K562 (cell line): ENCODE data around the gene EGLN1. TPM values are rescaled to one million over a fixed set of nuclear protein-coding genes. Genes with fewer than 3 reads are reported as not detected.

Experiments used
- ATAC-seq: fragments of 200-7000 bp; cut with Tn5 transposase; 3 replicates; pipeline ENCODE4 v1.9.1; 2020; ENCODE audit warnings: moderate library complexity
- BruUV-seq: library from RNA; stranded (reverse); fragments of 400-500 nt; replicated peaks from 2 replicates; lab custom pipeline; 2021; lab: Mats Ljungman, UMichigan
- CTCF ChIA-PET: fragments of 300-600 bp; formaldehyde crosslinking; extraction: SDS; loops from one replicate; lab custom pipeline; 2021; ENCODE audit warnings: low intra/inter-chr PET ratio; lab: Yijun Ruan, JAX
- POLR2A ChIA-PET: fragments of 300-600, 350-650 bp; sonication (Branson Sonifier 250); formaldehyde crosslinking; extraction: SDS; loops from one replicate; lab custom pipeline; 2021; ENCODE audit warnings: antibody characterized with exemption, inconsistent platforms; lab: Yijun Ruan, JAX
- DNase-seq, 4 experiments: peaks; one replicate each; pipeline versions ENCODE4 v3.0.0 to v3.0.0-alpha.2; 2011 to 2018; ENCODE audit warnings: low spot score in 3 of 4, mixed read lengths in 3 of 4; ENCODE audit errors: extremely low read depth in 1 of 4
- FAIRE-seq: peaks from 2 replicates; lab custom pipeline; 2011; peaks lifted over from hg19 to GRCh38; lab: Jason Lieb, UNC
- H2AFZ ChIP-seq: 2 replicates; pipeline ENCODE4 v1.6.0; 2011; ENCODE audit warnings: low read depth, low read length, control low read depth, inconsistent platforms
- H3K27ac ChIP-seq: fragments of 200-600 bp; 3 replicates; pipeline ENCODE4 v1.8.0; 2011; ENCODE audit warnings: low read depth, mild to moderate bottlenecking, control low read depth, inconsistent platforms, low read length, moderate library complexity, mixed read lengths; ENCODE audit errors: extremely low read depth
- H3K27me3 ChIP-seq, 2 experiments: fragments of 300-600 bp in 1 of 2; 2 replicates in 1 of 2; 3 replicates in 1 of 2; pipeline versions ENCODE4 v1.6.0 to v1.8.0; 2011; ENCODE audit warnings: inconsistent platforms in 2 of 2, low read length in 2 of 2, mild to moderate bottlenecking in 1 of 2, mixed read lengths in 1 of 2, moderate library complexity in 1 of 2; ENCODE audit not compliant: control insufficient read depth in 2 of 2, insufficient read depth in 2 of 2
- H3K36me3 ChIP-seq: fragments of 300-600 bp; 3 replicates; pipeline ENCODE4 v1.8.0; 2011; ENCODE audit warnings: mild to moderate bottlenecking, low read length, inconsistent platforms; ENCODE audit not compliant: control insufficient read depth, insufficient read depth
- H3K4me1 ChIP-seq, 2 experiments: fragments of 200-600 bp in 1 of 2; replicated peaks in 1 of 2; 2 replicates in 1 of 2; 3 replicates in 1 of 2; pipeline versions ENCODE4 v1.5.1 to v1.8.0; 2011; ENCODE audit warnings: inconsistent platforms in 2 of 2, low read length in 2 of 2, mild to moderate bottlenecking in 1 of 2, mixed read lengths in 1 of 2, moderate library complexity in 1 of 2; ENCODE audit not compliant: control insufficient read depth in 2 of 2, insufficient read depth in 2 of 2
- H3K4me2 ChIP-seq: 2 replicates; pipeline ENCODE4 v1.6.1; 2011; ENCODE audit warnings: low read length, control low read depth, inconsistent platforms, mixed read lengths; ENCODE audit not compliant: insufficient read depth
- H3K4me3 ChIP-seq: fragments of 200-600 bp; sonication (generic), shearing (Covaris generic); 2 replicates; pipeline ENCODE4 v1.5.1; 2016; ENCODE audit warnings: control low read depth, inconsistent platforms
- H3K79me2 ChIP-seq: fragments of 200-600 bp; 3 replicates; pipeline ENCODE4 v1.8.0; 2011; ENCODE audit warnings: low read length, inconsistent platforms; ENCODE audit not compliant: control insufficient read depth, insufficient read depth
- H3K9ac ChIP-seq, 2 experiments: 2 replicates each; pipeline versions ENCODE4 v1.6.0 to v1.6.1; 2011; ENCODE audit warnings: low read depth in 2 of 2, low read length in 2 of 2, control low read depth in 1 of 2, inconsistent platforms in 1 of 2, mild to moderate bottlenecking in 1 of 2, mixed read lengths in 1 of 2; ENCODE audit not compliant: insufficient read depth in 1 of 2
- H3K9me1 ChIP-seq: one replicate; pipeline ENCODE4 v1.6.0; 2011; ENCODE audit warnings: inconsistent platforms, mild to moderate bottlenecking, low read length, moderate library complexity; ENCODE audit not compliant: control insufficient read depth, insufficient read depth
- H3K9me3 ChIP-seq: replicated peaks from 2 replicates; pipeline ENCODE4 v1.5.1; 2011; ENCODE audit warnings: low read depth, low read length, inconsistent platforms; ENCODE audit not compliant: control insufficient read depth, insufficient read depth
- H4K20me1 ChIP-seq: replicated peaks from 2 replicates; pipeline ENCODE4 v1.6.1; 2011; ENCODE audit warnings: low read length, inconsistent platforms, mixed read lengths; ENCODE audit not compliant: control insufficient read depth, insufficient read depth
- C11orf30 ChIP-seq: fragments of 450-650 bp; IDR thresholded peaks from 2 replicates; pipeline ENCODE4 v1.6.1; 2016; ENCODE audit warnings: low read depth, mild to moderate bottlenecking
- CEBPB ChIP-seq: fragments of 450-650 bp; IDR thresholded peaks from 2 replicates; pipeline ENCODE4 v1.6.1; 2016; ENCODE audit warnings: missing genetic modification characterization, missing compliant biosample characterization
- HEY1 ChIP-seq: fragments of 250-450 bp; sonication (Bioruptor Pico); IDR thresholded peaks from 2 replicates; pipeline ENCODE4 v1.5.0; 2020; ENCODE audit warnings: mild to moderate bottlenecking, moderate library complexity, borderline replicate concordance
- HOMEZ ChIP-seq: fragments of 250-450 bp; sonication (Bioruptor Pico); IDR thresholded peaks from 2 replicates; pipeline ENCODE4 v1.4.0; 2020; ENCODE audit warnings: mild to moderate bottlenecking, moderate library complexity
- MAFK ChIP-seq: IDR thresholded peaks from 2 replicates; pipeline ENCODE4 v1.6.1; 2011; ENCODE audit warnings: low read length, improper control_type of control experiment
- NFE2 ChIP-seq: IDR thresholded peaks from 2 replicates; pipeline ENCODE4 v1.6.1; 2014; ENCODE audit warnings: antibody characterized with exemption, low read depth
- SIRT6 ChIP-seq: IDR thresholded peaks from one replicate; pipeline ENCODE4 v1.6.1; 2012; ENCODE audit warnings: low read depth, mild to moderate bottlenecking, control low read depth, inconsistent platforms, low read length, moderate library complexity
- ZNF384 ChIP-seq: IDR thresholded peaks from 2 replicates; pipeline ENCODE4 v1.6.1; 2012; ENCODE audit warnings: low read depth, low read length, improper control_type of control experiment
- WGBS: fragments of 100-300 bp; shearing (Covaris generic); methylation state at CpG from one replicate; pipeline ENCODE4 v1.1.6; 2016; ENCODE audit warnings: low coverage, mixed read lengths; ENCODE audit not compliant: insufficient coverage; ENCODE audit errors: missing lambda C conversion rate; 5-methylcytosine and 5-hydroxymethylcytosine counted together
- in situ Hi-C: fragments of 300-500 bp; cut with MboI; formaldehyde crosslinking; loops from 4 replicates; pipeline ENCODE4 v1.15.0; 2018; ENCODE audit warnings: inconsistent platforms, mixed read lengths
- intact Hi-C: fragments of 100-400 bp; cut with micrococcal nuclease; formaldehyde crosslinking; loops from 2 replicates; pipeline ENCODE4 v1.14.2; 2022
- polyA plus RNA-seq, 8 experiments: library from polyadenylated mRNA; depleted of rRNA in 4 of 8; stranded (reverse) in 5 of 8; unstranded in 3 of 8; fragments of >200 nt; fragmentation: Nextera tagmentation in 2 of 8; fragmentation: Illumina TruSeq in 1 of 8; extraction: Ambion mirVana in 2 of 8; extraction: Trizol in 1 of 8; gene quantifications; 2 replicates each; pipeline versions ENCODE4 v1.2.1 to v1.2.3, GENCODE V29; 2011 to 2014; ENCODE audit warnings: inconsistent platforms in 1 of 8, missing spikeins in 1 of 8
- total RNA-seq, 7 experiments: library from RNA; depleted of rRNA in 6 of 7; stranded (reverse); fragments of >200 nt in 6 of 7; fragmentation: Illumina TruSeq in 2 of 7; extraction: Trizol in 2 of 7; gene quantifications; 2 replicates each; pipeline versions ENCODE4 v1.2.1 to v1.2.3, GENCODE V29; 2011 to 2021; ENCODE audit warnings: low replicate concordance in 1 of 7
- TF ChIP-seq, protein P1 (sequence below): fragments of 450-650 bp; IDR thresholded peaks from 2 replicates; pipeline ENCODE4 v1.6.1; 2016; ENCODE audit warnings: borderline replicate concordance

The EGLN1 gene
- total and polyA plus RNA-seq, 9 of the 15 experiments (the other 6 are each of a cell fraction or from before 2014, with no cell fraction given): 5.2 to 54.3 (median 24.6) TPM

GRCh38 chr1:231415018-231415583 lies 7.0 kb downstream of the EGLN1 start:
- H3K4me3 ChIP-seq: no peak overlapping the region
- peak; percentile 4 for ATAC-seq
- in situ Hi-C loops: no loop called here
- intact Hi-C loops: no loop called here
- H3K36me3 ChIP-seq: peaks cover 58% of the 10 kb centered on the region
- H3K79me2 ChIP-seq: peaks cover 99% of the 10 kb centered on the region
- no peaks in the 10 kb centered on the region for H3K9me3 ChIP-seq
- H2AFZ ChIP-seq: no peak overlapping the region
- no peaks in the 10 kb centered on the region for H3K9me1 ChIP-seq
- H3K27me3 ChIP-seq: no peaks in the 10 kb centered on the region
- no TSS peak for BruUV-seq
- no peak overlapping the region for H3K27ac ChIP-seq
- ChIA-PET CTCF (no interaction called here), POLR2A (interaction anchor here (0.6 kb wide), 1 partner anchor 118 kb away, joined by 3 read pairs; no protein-coding TSS in a partner anchor)
- TF ChIP-seq HEY1 (CRISPR knock-in tag) (no peak), C11orf30 (peak; percentile 42; the same call in 1 of the 2 replicates)
- no peak overlapping the region; a peak in 1 of 4 replicates for H3K9ac ChIP-seq
- H3K4me2 ChIP-seq: 0 out of 2 replicates have a peak overlapping the region, but pooled peaks have one; percentile 4
- 56% methylated on average over 5 of the region's 5 CpGs for WGBS
- H3K4me1 ChIP-seq: peaks cover 19 to 35% of the 10 kb centered on the region in 2 experiments
- no peak for FAIRE-seq
- DNase-seq: no peak
- H4K20me1 ChIP-seq: peaks cover 31% of the 10 kb centered on the region

DNA sequence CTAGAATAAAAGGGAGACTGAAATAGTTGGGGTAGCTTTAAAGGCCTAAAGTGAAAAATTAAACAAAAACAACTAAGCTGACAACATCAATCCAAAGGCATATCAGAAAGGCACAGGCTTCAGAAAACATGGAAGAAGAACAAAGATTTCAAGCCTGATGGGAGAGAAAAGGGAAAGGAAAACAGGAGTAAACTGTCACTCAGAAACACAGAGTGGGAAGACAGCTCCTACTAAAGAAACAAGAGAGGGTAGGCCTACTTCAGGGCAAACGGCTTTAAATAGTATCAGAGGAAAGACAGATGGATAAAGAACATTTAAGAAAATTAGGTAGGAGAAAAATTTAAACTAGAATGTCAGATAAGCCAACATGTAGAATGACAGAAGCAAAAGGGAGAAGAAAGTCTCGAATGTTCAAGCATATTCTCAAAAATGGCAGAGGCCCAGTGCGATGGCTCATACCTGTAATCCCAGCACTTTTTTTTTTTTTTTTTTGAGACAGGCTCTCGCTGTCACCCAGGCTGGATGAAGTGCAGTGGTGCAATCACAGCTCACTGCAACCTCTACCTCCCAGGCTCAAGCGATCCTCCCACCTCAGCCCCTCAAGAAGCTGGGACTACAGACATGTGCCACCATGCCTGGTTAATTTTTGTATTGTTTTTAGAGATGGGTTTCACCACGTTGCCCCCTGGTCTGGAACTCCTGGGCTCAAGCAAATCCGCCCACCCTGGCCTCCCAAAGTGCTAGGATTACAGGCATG lies 7.6 kb downstream of the EGLN1 start:
- no TSS peak for BruUV-seq
- Histone ChIP-seq H3K27me3 (no peaks in the 10 kb centered on the region), H4K20me1 (peaks cover 30% of the 10 kb centered on the region), H3K4me3 (no peak overlapping the region), H3K9ac (no peak overlapping the region; a peak in 1 of 4 replicates), H3K4me2 (0 out of 2 replicates have a peak overlapping the region, but pooled peaks have one; percentile 28), H3K9me1 (no peaks in the 10 kb centered on the region), H3K27ac (no peak overlapping the region), H3K9me3 (no peaks in the 10 kb centered on the region), H3K4me1 (peaks cover 19 to 35% of the 10 kb centered on the region in 2 experiments), H2AFZ (no peak overlapping the region), H3K79me2 (peaks cover 99% of the 10 kb centered on the region), H3K36me3 (peaks cover 64% of the 10 kb centered on the region)
- POLR2A ChIA-PET: interaction anchor here (0.8 to 0.9 kb wide), 3 partner anchors 28 to 133 kb away, joined by 3 read pairs; partner anchors contain the start of gene EXOC8
- intact Hi-C loops (no loop called here), in situ Hi-C loops (no loop called here)
- ATAC-seq (peak; percentile 38), DNase-seq (no peak), FAIRE-seq (no peak)
- 46% methylated on average over 7 of the region's 7 CpGs for WGBS
- CTCF ChIA-PET: interaction anchor here (0.6 kb wide), 1 partner anchor 113 kb away, joined by 4 read pairs; no protein-coding TSS in a partner anchor
- TF ChIP-seq, protein P1, sequence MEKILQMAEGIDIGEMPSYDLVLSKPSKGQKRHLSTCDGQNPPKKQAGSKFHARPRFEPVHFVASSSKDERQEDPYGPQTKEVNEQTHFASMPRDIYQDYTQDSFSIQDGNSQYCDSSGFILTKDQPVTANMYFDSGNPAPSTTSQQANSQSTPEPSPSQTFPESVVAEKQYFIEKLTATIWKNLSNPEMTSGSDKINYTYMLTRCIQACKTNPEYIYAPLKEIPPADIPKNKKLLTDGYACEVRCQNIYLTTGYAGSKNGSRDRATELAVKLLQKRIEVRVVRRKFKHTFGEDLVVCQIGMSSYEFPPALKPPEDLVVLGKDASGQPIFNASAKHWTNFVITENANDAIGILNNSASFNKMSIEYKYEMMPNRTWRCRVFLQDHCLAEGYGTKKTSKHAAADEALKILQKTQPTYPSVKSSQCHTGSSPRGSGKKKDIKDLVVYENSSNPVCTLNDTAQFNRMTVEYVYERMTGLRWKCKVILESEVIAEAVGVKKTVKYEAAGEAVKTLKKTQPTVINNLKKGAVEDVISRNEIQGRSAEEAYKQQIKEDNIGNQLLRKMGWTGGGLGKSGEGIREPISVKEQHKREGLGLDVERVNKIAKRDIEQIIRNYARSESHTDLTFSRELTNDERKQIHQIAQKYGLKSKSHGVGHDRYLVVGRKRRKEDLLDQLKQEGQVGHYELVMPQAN: 0 out of 2 replicates have a peak, but pooled peaks have one; percentile 19
- TF ChIP-seq CEBPB (tag): 0 out of 2 replicates have a peak, but pooled peaks have one; percentile 26
- no peak for TF ChIP-seq HOMEZ (CRISPR knock-in tag)
- TF ChIP-seq NFE2: 0 out of 2 replicates have a peak, but pooled peaks have one; percentile 48
- 0 out of 2 replicates have a peak, but pooled peaks have one; percentile 11 for TF ChIP-seq MAFK
- TF ChIP-seq ZNF384: peak; percentile 66; the same call in 1 of the 2 replicates
- no peak for TF ChIP-seq SIRT6
